GM12872 (cell line): ENCODE results near the gene CASQ2.

Experiments used
- TF ChIP-seq, protein P1 (sequence below): IDR thresholded peaks from 3 replicates; pipeline ENCODE4 v1.5.1; 2011; ENCODE audit warnings: low read depth, mild to moderate bottlenecking, low read length, moderate library complexity; ENCODE audit not compliant: insufficient read depth

CASQ2 gene

GRCh38 chr1:115692224-115692623 lies 76.3 kb downstream of the CASQ2 start:
- TF ChIP-seq, protein P1, sequence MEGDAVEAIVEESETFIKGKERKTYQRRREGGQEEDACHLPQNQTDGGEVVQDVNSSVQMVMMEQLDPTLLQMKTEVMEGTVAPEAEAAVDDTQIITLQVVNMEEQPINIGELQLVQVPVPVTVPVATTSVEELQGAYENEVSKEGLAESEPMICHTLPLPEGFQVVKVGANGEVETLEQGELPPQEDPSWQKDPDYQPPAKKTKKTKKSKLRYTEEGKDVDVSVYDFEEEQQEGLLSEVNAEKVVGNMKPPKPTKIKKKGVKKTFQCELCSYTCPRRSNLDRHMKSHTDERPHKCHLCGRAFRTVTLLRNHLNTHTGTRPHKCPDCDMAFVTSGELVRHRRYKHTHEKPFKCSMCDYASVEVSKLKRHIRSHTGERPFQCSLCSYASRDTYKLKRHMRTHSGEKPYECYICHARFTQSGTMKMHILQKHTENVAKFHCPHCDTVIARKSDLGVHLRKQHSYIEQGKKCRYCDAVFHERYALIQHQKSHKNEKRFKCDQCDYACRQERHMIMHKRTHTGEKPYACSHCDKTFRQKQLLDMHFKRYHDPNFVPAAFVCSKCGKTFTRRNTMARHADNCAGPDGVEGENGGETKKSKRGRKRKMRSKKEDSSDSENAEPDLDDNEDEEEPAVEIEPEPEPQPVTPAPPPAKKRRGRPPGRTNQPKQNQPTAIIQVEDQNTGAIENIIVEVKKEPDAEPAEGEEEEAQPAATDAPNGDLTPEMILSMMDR, result no peak

- TF ChIP-seq, protein P1, result no peak
Observed at GRCh38 chr1:115690972-115691371, 77.5 kb downstream of the CASQ2 start.

- TF ChIP-seq, protein P1, result no peak
Observed at GRCh38 chr1:115687744-115688143, 80.8 kb downstream of the CASQ2 start.

GRCh38 chr1:115685029-115685705 lies 83.3 kb downstream of the CASQ2 start:
- TF ChIP-seq, protein P1, result no peak

GRCh38 chr1:115682792-115683191 lies 85.7 kb downstream of the CASQ2 start:
- TF ChIP-seq, protein P1, result no peak

- TF ChIP-seq, protein P1, result no peak
Observed at GRCh38 chr1:115680730-115681111, 87.8 kb downstream of the CASQ2 start.

DNA sequence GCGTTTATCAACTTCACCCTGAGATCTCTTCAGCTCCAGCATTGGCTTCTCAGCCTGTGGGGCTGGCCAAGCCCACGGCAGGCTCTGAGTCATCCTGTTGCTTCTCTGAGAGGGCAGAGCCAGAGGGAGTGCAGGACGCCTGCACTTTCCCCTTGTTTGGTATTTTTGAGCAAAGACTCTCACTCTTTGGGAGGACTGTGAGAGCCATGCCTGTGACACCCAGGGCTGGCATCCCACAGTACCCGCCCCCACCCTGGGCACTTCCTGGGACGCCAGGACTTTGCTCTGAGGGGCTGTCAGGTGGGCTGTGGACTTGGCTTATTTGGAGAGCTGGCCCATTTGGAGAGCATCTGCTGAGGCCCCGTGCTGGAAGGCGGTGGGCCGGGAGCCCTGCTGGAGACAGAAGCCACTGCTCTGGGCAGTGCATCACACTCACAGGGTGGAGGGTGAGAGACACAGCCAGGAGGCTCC lies 89.3 kb downstream of the CASQ2 start:
- TF ChIP-seq, protein P1, result no peak
